Measurements from ENCODE around the gene LSM10. TPM values are rescaled to one million over a fixed set of nuclear protein-coding genes. Genes with fewer than 3 reads are reported as not detected.

LSM10 gene
- total and polyA plus RNA-seq, 9 of the 15 experiments (the other 6 are each of a cell fraction or from before 2014, with no cell fraction given): 13.2 to 146 (median 68.9) TPM

DNA sequence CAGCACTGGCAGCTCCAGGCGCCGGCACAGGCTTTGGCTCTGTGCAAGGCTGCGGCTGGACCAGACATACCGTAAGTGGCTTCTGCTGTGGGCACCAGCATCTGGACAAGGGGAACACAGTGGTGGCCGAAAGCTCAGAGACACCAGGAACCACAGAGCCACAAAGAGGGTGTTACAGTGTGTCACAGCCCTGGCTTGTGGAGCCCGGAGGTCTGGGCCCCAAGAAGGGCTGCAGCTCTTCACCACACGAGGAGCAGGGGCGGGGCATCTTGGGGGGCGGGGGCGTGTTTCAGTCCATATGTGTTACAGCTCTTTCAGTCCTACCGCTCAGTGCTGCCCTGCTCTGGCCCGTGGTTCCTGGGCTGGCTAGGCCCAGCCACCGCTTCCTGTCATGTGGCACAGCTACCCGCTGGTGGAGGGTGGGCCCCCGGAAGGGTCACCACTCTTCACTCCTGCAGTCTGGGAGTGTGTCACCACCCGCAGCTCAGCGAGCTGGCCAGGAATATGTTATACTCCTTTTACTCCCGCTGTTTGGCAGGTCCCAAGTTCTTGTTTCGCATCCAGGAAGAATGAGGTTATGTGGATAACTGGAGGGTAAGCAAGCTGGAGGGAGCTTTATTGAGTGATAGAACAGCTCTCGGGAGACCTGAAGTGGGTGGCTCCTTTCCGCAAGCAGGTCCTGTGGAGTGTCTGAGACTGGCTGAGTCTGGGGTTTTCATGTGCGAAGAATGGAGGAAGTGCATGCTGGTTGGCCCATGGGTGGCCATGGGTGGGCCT is 3.3 kb upstream of the LSM10 start (continued):
- TF ChIP-seq, protein P1, sequence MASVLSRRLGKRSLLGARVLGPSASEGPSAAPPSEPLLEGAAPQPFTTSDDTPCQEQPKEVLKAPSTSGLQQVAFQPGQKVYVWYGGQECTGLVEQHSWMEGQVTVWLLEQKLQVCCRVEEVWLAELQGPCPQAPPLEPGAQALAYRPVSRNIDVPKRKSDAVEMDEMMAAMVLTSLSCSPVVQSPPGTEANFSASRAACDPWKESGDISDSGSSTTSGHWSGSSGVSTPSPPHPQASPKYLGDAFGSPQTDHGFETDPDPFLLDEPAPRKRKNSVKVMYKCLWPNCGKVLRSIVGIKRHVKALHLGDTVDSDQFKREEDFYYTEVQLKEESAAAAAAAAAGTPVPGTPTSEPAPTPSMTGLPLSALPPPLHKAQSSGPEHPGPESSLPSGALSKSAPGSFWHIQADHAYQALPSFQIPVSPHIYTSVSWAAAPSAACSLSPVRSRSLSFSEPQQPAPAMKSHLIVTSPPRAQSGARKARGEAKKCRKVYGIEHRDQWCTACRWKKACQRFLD (CRISPR knock-in tag; IDR thresholded peaks at IDR 0.05): no peak
- no peak for TF ChIP-seq MEF2D (tag; conservative IDR thresholded peaks at IDR 0.05; ENCODE audit: low read depth)
- no peak for TF ChIP-seq EZH2 (IDR thresholded peaks at IDR 0.05; ENCODE audit: borderline replicate concordance, low read depth, low read length)
- no peak for TF ChIP-seq PHB (CRISPR knock-in tag; IDR thresholded peaks at IDR 0.05)
- peak; percentile 32; the same call in 1 of the 2 replicates for TF ChIP-seq CBX5 (IDR thresholded peaks at IDR 0.05; ENCODE audit: borderline replicate concordance, low read depth)
- TF ChIP-seq ZNF830 (CRISPR knock-in tag; IDR thresholded peaks at IDR 0.05): no peak
- TF ChIP-seq TGIF2 (CRISPR knock-in tag; IDR thresholded peaks at IDR 0.05): no peak
- TF ChIP-seq CHD4 (IDR thresholded peaks at IDR 0.05; ENCODE audit: insufficient read depth, insufficient replicate concordance, low read depth, low read length, poor library complexity, severe bottlenecking): no peak
- TF ChIP-seq HDAC2 (IDR thresholded peaks at IDR 0.05): peak; percentile 72; the same call in 1 of the 2 replicates
- no peak for TF ChIP-seq CCAR2 (IDR thresholded peaks at IDR 0.05; ENCODE audit: low read depth, low read length)
- no peak for TF ChIP-seq SMC3 (conservative IDR thresholded peaks at IDR 0.05; ENCODE audit: insufficient read depth, low read depth, low read length)
- no peak for TF ChIP-seq PTBP1 (IDR thresholded peaks at IDR 0.05; ENCODE audit: low read depth, low read length)
- TF ChIP-seq BRF1 (IDR thresholded peaks at IDR 0.05; ENCODE audit: borderline replicate concordance, extremely low read depth, insufficient read length): no peak
- TF ChIP-seq ETV5 (CRISPR knock-in tag; IDR thresholded peaks at IDR 0.05; ENCODE audit: low read depth): peak; percentile 87
- no peak for TF ChIP-seq ARID1B (IDR thresholded peaks at IDR 0.05)
- TF ChIP-seq ETS2 (tag; IDR thresholded peaks at IDR 0.05; ENCODE audit: borderline replicate concordance, poor library complexity, severe bottlenecking): no peak
- TF ChIP-seq ETV6 (IDR thresholded peaks at IDR 0.05; ENCODE audit: borderline replicate concordance in 1 of 2, low read depth in 2 of 2, low read length in 1 of 2): no peak
- TF ChIP-seq ETV6 (CRISPR knock-in tag; IDR thresholded peaks at IDR 0.05; ENCODE audit: borderline replicate concordance): no peak
- TF ChIP-seq ZNF263 (CRISPR knock-in tag; IDR thresholded peaks at IDR 0.05; ENCODE audit: borderline replicate concordance): no peak
- TF ChIP-seq ZKSCAN1 (IDR thresholded peaks at IDR 0.05; ENCODE audit: low read depth, low read length): no peak

All from K562 (cell line).